HL-60 (cell line): ENCODE measurements around the gene AHRR.
A peak's percentile ranks its signal among the peaks of the same experiment; 100 is the strongest.

Experiments used
- DNase-seq, 2 experiments: peaks; one replicate each; pipeline ENCODE4 v3.0.0-alpha.2; 2010 to 2020; ENCODE audit warnings: low read depth in 1 of 2, low spot score in 1 of 2
- H3K27ac ChIP-seq: fragments of 250-450 bp; sonication (Bioruptor Pico); replicated peaks from 2 replicates; pipeline ENCODE4 v1.5.1; 2020; ENCODE audit warnings: mild to moderate bottlenecking, moderate library complexity
- H3K27me3 ChIP-seq: fragments of 250-450 bp; sonication (Bioruptor Pico); 2 replicates; pipeline ENCODE4 v1.5.1; 2021; ENCODE audit warnings: mild to moderate bottlenecking, moderate library complexity; ENCODE audit not compliant: insufficient read depth, poor library complexity, severe bottlenecking
- H3K4me3 ChIP-seq: replicated peaks from 2 replicates; pipeline ENCODE4 v1.5.1; 2011; ENCODE audit warnings: mild to moderate bottlenecking, control low read depth, low read length; ENCODE audit not compliant: insufficient read depth
- CTCF ChIP-seq: IDR thresholded peaks from one replicate; pipeline ENCODE4 v1.5.1; 2011; ENCODE audit warnings: low read length, control low read depth, inconsistent platforms; ENCODE audit not compliant: insufficient read depth
- GABPA ChIP-seq: IDR thresholded peaks from 2 replicates; pipeline ENCODE4 v1.6.1; 2012; ENCODE audit warnings: low read depth
- POLR2AphosphoS5 ChIP-seq: IDR thresholded peaks from 2 replicates; pipeline ENCODE4 v1.6.1; 2012; ENCODE audit warnings: low read depth
- REST ChIP-seq: IDR thresholded peaks from 2 replicates; pipeline ENCODE4 v1.6.1; 2012; ENCODE audit warnings: low read depth; ENCODE audit not compliant: insufficient replicate concordance
- SPI1 ChIP-seq: IDR thresholded peaks from 2 replicates; pipeline ENCODE4 v1.6.1; 2012; ENCODE audit warnings: low read depth, mild to moderate bottlenecking, borderline replicate concordance

The AHRR gene

GRCh38 chr5:435961-436640, 114.6 kb downstream of the AHRR start:
- DNase-seq: peak in 1 of 2 experiments; percentile 39
- TF ChIP-seq REST (no peak), CTCF (no peak), GABPA (no peak), SPI1 (no peak), POLR2AphosphoS5 (no peak)
- Histone ChIP-seq H3K27ac (no peak overlapping the region), H3K4me3 (no peak overlapping the region), H3K27me3 (no peaks in the 10 kb centered on the region)

GRCh38 chr5:436641-436975, 115.1 kb downstream of the AHRR start:
- no peaks in the 10 kb centered on the region for H3K27me3 ChIP-seq
- TF ChIP-seq GABPA (no peak), CTCF (no peak), POLR2AphosphoS5 (no peak), REST (no peak), SPI1 (no peak)
- no peak for DNase-seq
- no peak overlapping the region for H3K4me3 ChIP-seq
- no peak overlapping the region for H3K27ac ChIP-seq

- TF ChIP-seq POLR2AphosphoS5 (no peak), GABPA (no peak)
- H3K4me3 ChIP-seq: no peak overlapping the region
- no peak overlapping the region; the same call in 1 of the 2 replicates for H3K27ac ChIP-seq
- H3K27me3 ChIP-seq: no peaks in the 10 kb centered on the region
- no peak for DNase-seq
Measured at GRCh38 chr5:437281-437771, 115.8 kb downstream of the AHRR start.

GRCh38 chr5:438481-438981, 117.0 kb downstream of the AHRR start:
- DNase-seq: no peak
- no peaks in the 10 kb centered on the region for H3K27me3 ChIP-seq
- no peak overlapping the region for H3K4me3 ChIP-seq
- 0 out of 2 replicates have a peak overlapping the region, but pooled peaks have one; percentile 14 for H3K27ac ChIP-seq
- no peak for TF ChIP-seq POLR2AphosphoS5
- TF ChIP-seq CTCF: no peak
